ENCODE results near the gene NTRK3.

Gene NTRK3

GRCh38 chr15:88257311-88258092 lies 963 bp upstream of the NTRK3 start:
- no peak for DNase-seq (ENCODE audit: low read depth)

GRCh38 chr15:88255484-88256278 lies 858 bp downstream of the NTRK3 start:
- DNase-seq (ENCODE audit: low read depth), result no peak

GRCh38 chr15:88255087-88255483 lies 1.5 kb downstream of the NTRK3 start:
- no peak for DNase-seq (ENCODE audit: low read depth)

GRCh38 chr15:88252441-88252840 lies 4.1 kb downstream of the NTRK3 start:
- DNase-seq (ENCODE audit: low read depth), result no peak

GRCh38 chr15:88250826-88251225 lies 5.7 kb downstream of the NTRK3 start:
- DNase-seq (ENCODE audit: low read depth), result no peak

- no peak for DNase-seq (ENCODE audit: low read depth)
Measured at GRCh38 chr15:88249220-88249619, 7.3 kb downstream of the NTRK3 start.

GRCh38 chr15:88247914-88248313 lies 8.6 kb downstream of the NTRK3 start:
- DNase-seq (ENCODE audit: low read depth), result no peak

GRCh38 chr15:88246666-88247446 lies 9.7 kb downstream of the NTRK3 start:
- DNase-seq (ENCODE audit: low read depth), result peak; percentile 46

- DNase-seq (ENCODE audit: low read depth), result no peak
Measured at GRCh38 chr15:88246081-88246480, 10.5 kb downstream of the NTRK3 start.

GRCh38 chr15:88243895-88244787 lies 12.4 kb downstream of the NTRK3 start:
- DNase-seq (ENCODE audit: low read depth), result no peak

- DNase-seq (ENCODE audit: low read depth), result no peak
Measured at GRCh38 chr15:88242586-88243555, 13.7 kb downstream of the NTRK3 start.

GRCh38 chr15:88241461-88241860 lies 15.1 kb downstream of the NTRK3 start:
- no peak for DNase-seq (ENCODE audit: low read depth)

- DNase-seq (ENCODE audit: low read depth), result no peak
Measured at GRCh38 chr15:88241060-88241459, 15.5 kb downstream of the NTRK3 start.

GRCh38 chr15:88239594-88239993 lies 16.9 kb downstream of the NTRK3 start:
- no peak for DNase-seq (ENCODE audit: low read depth)

- DNase-seq (ENCODE audit: low read depth), result no peak
Measured at GRCh38 chr15:88238618-88239430, 17.7 kb downstream of the NTRK3 start.

GRCh38 chr15:88234711-88235110 lies 21.8 kb downstream of the NTRK3 start:
- DNase-seq (ENCODE audit: low read depth), result no peak

- no peak for DNase-seq (ENCODE audit: low read depth)
Measured at GRCh38 chr15:88233921-88234320, 22.6 kb downstream of the NTRK3 start.

- DNase-seq (ENCODE audit: low read depth), result no peak
Measured at GRCh38 chr15:88232771-88233201, 23.8 kb downstream of the NTRK3 start.

GRCh38 chr15:88231909-88232644 lies 24.5 kb downstream of the NTRK3 start:
- no peak for DNase-seq (ENCODE audit: low read depth)
